HG03460 (cell line): ENCODE measurements around the gene GTF2IRD1.
"Not testable (repeated sequence)": the region's sequence is repeated elsewhere in the genome, so short reads cannot be mapped to it uniquely, and the experiment has no call there.

ENCODE experiments used
- ATAC-seq: cut with Tn5 transposase; IDR thresholded peaks from one replicate; pipeline ENCODE4 v1.9.1; 2021; ENCODE audit not compliant: unreplicated experiment

GTF2IRD1 gene

GRCh38 chr7:74633451-74633921 is 179.8 kb downstream of the GTF2IRD1 start:
- ATAC-seq, result no peak

GRCh38 chr7:74637745-74638144 is 184.0 kb downstream of the GTF2IRD1 start:
- ATAC-seq, result no peak

- peak; percentile 87 for ATAC-seq
Observed at GRCh38 chr7:74650055-74650454, 196.3 kb downstream of the GTF2IRD1 start.

- peak; percentile 60 for ATAC-seq
Observed at GRCh38 chr7:74650493-74651132, 196.9 kb downstream of the GTF2IRD1 start.

- ATAC-seq, result not testable (repeated sequence)
Observed at GRCh38 chr7:74651133-74651504, 197.4 kb downstream of the GTF2IRD1 start.
